Stimulated activated CD4-positive, alpha-beta T cell treated with anti-CD3 and anti-CD28 coated beads, Interleukin-4, amount 100 ng/mL, for 24 hours (primary cell): ENCODE data around the gene PIGW.
A peak's percentile ranks its signal among the peaks of the same experiment; 100 is the strongest.
"Not testable (repeated sequence)": the region's sequence is repeated elsewhere in the genome, so short reads cannot be mapped to it uniquely, and the experiment has no call there.

Experiments used
- DNase-seq: peaks from one replicate; pipeline ENCODE4 v3.0.0-alpha.2; 2020

Gene PIGW

GRCh38 chr17:36508439-36508838 lies 26.3 kb upstream of the PIGW start:
- not testable (repeated sequence) for DNase-seq

DNA sequence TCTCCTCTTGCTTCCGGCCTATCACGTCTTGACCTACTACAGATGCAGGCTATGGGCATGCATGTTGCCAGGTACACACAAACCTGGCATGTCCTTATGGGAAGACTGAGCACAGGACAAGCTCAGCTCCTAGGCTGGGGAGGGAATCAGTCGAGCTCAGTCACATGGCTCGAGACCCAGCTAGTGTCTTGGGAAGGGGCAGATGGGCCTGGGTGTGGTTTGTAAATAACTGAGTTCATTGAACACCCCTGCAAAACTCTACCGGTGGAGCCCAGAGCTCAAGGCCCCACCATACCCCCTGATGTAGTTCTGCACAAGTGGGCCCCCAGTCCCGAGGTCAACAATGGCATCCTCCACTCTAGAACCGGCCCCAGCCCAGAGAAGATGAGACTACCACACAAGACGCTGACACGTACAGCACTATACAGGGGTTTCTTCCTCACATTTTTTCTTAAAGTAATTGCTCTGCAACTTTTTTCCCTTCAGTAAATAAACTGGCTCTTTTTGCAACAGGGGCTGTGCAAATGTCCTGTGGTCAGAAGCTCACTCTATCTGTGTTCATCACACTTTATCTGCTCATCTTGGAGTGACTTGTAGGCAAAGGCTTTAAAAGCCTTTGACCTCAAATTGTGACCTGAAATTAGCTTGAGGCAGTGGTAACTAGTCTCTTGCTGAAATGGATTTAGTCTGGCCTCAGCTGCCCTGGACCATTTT lies 25.4 kb upstream of the PIGW start:
- DNase-seq: no peak

GRCh38 chr17:36510636-36511035 lies 24.2 kb upstream of the PIGW start:
- no peak for DNase-seq

GRCh38 chr17:36511216-36511615 lies 23.6 kb upstream of the PIGW start:
- DNase-seq: no peak

DNA sequence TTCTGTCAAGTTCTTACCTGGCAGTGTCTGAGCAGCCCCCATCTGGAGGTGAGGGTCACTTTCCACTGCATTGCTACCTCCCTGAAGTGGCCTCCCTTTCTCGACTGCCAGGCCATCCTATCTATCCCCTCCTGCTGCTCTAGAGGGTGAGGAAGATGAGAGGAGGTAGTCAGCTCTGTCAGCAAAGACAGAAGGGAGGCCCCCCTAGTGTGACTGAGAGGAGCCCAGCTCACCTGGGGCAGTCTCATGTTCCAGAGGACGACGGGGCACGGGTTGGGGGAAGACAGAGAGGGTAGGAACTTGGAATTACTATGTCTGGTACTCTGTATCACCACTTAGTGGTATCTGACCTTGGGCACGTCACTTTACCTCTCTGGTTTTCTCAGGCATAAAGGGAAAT lies 22.1 kb upstream of the PIGW start:
- no peak for DNase-seq

DNA sequence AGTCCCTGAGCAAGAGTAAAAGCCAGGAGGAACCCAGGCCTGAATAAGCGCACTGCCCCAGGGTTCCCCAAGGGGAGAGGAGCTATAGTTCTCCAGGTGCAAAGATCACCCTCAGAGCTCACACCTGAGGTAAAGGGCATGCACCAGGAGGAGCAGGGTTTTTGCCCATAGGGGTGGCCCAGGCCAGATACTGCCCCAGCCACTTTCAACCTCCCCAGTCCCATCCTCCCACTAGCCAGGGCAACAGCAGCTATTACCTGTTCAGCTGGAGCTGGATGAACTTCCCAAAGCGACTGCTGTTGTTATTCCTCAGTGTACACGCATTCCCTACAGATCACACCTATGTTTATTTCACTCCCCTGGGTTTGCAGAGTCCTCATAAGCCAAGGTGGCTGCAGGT lies 19.9 kb upstream of the PIGW start:
- DNase-seq: no peak

- DNase-seq: no peak
These were observed 18.9 kb upstream of the PIGW start for GRCh38 chr17:36515837-36516236.

- DNase-seq: no peak
These were observed 11.7 kb upstream of the PIGW start for GRCh38 chr17:36523113-36523512.

DNA sequence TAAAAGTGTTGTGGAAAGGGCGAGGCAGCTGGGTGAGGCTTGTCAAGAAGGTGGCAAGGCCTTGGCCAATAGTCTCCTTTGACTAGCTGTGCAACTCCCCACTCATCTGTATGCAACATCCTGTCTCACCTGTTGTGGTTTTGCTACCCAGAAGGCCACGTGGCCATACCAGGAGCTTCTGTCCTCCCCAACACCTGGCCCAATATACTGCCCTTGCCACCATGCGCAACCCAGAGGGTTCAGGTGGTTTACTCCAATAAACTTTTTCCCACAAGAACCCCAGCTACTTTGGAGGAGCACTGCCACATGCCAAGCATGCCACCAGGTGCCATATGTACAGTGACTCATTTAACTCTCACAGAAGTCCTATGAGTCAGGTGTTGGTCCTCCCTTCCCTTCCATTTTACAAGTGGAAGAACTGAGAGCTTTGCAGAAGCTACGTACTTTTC lies 10.3 kb upstream of the PIGW start:
- no peak for DNase-seq

- DNase-seq: no peak
These were observed 9.7 kb upstream of the PIGW start for GRCh38 chr17:36525113-36525512.

DNA sequence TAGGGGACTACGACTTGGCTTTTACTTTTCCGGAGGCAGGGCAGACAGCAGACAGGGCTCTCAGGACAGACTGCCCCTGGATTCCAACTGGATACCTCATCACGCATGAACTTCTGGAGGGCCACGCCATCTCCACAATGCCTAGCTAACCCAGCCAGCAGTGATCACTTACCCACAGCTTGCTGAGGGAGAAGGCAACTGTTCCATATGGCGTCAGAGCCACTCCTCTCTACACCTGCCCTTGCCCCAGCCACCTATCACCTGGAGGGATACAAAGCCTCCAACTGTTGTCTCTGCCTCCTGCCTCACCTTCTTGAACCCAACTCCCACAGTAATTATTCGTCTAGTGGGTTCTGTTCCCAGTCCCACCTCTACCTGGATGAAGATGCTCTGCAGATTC lies 8.9 kb upstream of the PIGW start:
- no peak for DNase-seq

- no peak for DNase-seq
These were observed 7.1 kb upstream of the PIGW start for GRCh38 chr17:36527621-36528250.

- no peak for DNase-seq
These were observed 5.7 kb upstream of the PIGW start for GRCh38 chr17:36529121-36529520.

DNA sequence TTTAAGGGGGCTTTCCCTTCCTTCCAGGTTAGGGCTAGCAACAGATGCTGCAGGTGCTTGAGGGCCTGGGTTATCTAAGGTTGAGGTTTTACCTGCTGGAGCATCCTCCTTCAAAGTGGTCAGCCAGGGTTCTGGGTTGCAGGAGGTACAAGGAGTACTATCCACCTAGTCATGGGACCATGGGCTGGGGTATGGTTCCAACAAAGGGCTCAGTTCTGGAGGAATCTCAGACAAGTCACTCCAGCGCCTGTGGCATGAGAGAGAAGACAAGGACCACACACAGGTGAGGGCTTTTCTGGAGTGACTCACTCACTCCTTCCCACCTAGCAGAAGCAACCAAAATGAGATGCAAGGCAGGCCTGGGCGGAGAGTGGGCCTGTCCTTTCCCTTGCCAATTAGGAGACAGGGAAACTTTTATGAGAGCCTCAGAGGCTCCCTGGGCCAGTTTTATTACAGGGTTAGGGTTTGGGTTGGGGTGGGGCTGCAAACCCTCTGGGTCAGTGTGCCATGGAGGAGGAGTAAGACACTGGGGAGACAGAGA lies 2.3 kb upstream of the PIGW start:
- DNase-seq: no peak

DNA sequence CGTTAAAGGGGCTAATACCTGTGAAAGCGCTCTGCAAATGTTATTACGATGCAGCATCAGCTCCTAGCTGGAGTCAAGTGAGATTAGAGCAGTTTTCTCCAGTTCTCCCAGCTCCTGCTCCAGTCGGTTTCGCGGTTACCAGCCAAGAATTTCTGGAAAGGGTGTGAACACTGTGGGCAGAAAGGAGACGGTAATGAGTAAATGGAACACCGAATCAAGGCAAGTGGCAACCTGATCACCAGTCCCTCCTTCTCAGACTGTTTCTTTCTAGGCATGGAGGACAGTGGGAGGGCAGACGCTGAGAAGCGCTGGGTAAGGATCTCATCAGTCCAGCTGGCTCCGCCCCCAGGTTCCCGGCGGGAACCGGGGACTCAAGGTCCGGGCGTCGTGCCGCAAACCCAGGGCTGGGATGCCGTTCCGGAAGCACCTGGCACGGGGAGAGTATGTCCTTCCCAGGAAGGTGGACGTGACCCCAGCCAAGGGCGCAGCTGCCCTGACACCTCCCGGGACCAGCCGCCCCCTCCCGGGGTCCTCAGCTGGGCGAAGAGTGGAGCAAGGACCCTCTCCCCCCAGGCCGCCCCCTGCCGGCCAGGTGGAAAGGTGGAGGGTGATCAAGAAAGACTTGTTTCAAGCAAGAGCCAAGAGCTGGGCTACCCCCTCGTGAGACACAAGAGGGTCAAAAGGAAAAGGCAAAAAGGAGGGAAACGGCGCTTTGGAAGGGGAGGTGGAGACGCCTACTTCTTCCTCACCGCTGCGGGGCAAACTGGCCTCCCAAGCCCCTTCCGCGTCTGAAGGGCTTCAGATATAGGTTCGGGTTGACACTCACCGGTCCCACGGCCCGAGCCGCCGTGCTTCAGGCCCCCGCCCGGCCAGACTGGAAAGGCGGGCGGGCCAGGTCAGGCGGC lies 600 bp upstream of the PIGW start:
- DNase-seq: peak; percentile 62

DNA sequence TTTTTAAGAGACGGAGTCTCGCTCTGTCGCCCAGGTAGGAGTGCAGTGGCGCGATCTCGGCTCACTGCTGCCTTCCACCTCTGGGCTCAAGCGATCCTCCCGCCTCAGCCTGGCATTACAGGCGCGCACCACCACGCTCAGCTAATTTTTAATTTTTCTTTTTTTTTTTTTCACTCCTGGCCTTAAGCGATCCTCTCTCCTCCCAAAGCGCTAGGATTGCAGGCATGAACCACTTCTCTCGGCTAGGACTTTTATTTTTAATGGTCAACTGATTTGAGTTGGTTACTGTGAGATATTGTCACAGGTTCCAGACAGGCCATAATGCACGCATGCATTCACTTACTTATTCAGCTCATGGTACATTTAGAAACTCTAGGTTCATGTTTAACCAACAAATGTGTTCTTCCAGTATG lies 888 bp downstream of the PIGW start:
- DNase-seq: no peak

GRCh38 chr17:36540696-36541095 lies 5.9 kb downstream of the PIGW start:
- no peak for DNase-seq

DNA sequence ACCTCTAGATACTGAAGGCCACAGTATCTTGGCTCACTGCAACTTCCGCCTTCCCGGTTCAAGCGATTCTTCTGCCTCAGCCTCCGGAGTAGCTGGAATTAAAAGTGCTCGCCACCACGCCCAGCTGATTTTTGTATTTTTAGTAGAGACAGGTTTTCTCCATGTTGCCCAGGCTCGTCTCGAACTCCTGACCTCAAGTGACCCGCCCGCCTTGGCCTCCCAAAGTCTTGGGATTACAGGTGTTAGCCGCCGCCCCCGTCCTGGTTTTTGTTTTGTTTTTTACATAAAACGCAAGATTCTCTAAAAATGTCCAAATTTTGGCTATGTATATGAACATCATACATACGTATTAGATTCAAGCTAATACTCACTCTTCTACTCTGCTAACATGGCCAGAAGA lies 8.0 kb downstream of the PIGW start:
- no peak for DNase-seq

GRCh38 chr17:36544044-36544306 lies 9.2 kb downstream of the PIGW start:
- peak; percentile 23 for DNase-seq

DNA sequence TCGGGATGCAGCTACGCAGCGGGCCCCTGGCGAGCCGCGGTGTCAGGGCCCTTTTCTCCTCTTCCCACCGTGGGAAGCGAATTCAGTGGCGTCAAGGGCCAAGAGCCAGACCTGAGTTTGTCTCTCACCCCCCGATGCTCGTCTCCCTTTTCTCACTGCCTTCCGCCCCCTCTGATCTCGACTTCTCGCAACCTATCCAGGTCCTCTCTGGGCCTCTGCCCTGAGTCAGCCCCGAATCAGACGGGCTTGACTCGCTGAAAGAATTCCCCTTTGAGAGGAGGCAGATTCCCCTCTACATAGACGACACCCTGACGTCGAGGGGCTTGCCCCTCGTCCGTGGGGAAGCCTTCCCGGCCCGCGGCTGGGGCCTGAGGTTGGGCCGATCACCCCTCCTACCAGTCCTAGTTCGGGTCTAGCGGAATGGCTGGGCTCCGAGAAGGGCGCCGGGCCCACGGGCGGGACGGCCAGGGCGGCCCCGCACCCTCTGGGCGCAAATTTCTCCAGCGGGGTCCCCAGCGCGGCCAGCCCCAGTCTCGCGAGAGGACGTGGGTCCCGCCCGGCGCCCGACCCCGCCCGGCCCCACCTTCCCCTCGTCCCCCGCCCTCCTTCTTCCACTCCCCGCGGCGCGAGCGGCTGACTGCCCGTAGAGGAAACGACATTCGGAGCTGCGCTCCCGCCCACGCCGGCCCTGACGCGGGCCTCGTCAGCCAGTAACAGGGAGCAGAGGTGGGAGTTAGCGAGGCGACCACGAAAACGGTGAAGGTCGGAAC lies 9.7 kb downstream of the PIGW start, which contains the start of gene GGNBP2:
TSS of gene GGNBP2 (plus strand) at position 613 of the 770 bp plus-strand sequence. CDS start 806 bp downstream, outside the sequence.
- peak; percentile 95 for DNase-seq

GRCh38 chr17:36545077-36545464 lies 10.3 kb downstream of the PIGW start:
- DNase-seq: no peak
